ENCODE measurements around the gene SERINC2.

The SERINC2 gene

GRCh38 chr1:31412732-31413404, at the start of gene SERINC2:
TSS of gene SERINC2 (plus strand) at chr1:31413213. CDS start at chr1:31413266, 53 bp downstream.
- no peak for TF ChIP-seq CTCF (IDR thresholded peaks at IDR 0.05; ENCODE audit: low read depth, low read length)
- no peak for DNase-seq (ENCODE audit: extremely low read depth, low read depth)

GRCh38 chr1:31364561-31365250, 48.3 kb upstream of the SERINC2 start:
- no peak for DNase-seq (ENCODE audit: extremely low read depth, low read depth)
- TF ChIP-seq CTCF (IDR thresholded peaks at IDR 0.05; ENCODE audit: low read depth, low read length): no peak

GRCh38 chr1:31366796-31367195, 46.2 kb upstream of the SERINC2 start:
- TF ChIP-seq CTCF (IDR thresholded peaks at IDR 0.05; ENCODE audit: low read depth, low read length): no peak
- DNase-seq (ENCODE audit: extremely low read depth, low read depth): no peak

- no peak for DNase-seq (ENCODE audit: extremely low read depth, low read depth)
- no peak for TF ChIP-seq CTCF (IDR thresholded peaks at IDR 0.05; ENCODE audit: low read depth, low read length)
Observed at GRCh38 chr1:31368611-31369107, 44.4 kb upstream of the SERINC2 start.

- no peak for DNase-seq (ENCODE audit: extremely low read depth, low read depth)
- TF ChIP-seq CTCF (IDR thresholded peaks at IDR 0.05; ENCODE audit: low read depth, low read length): no peak
Observed at GRCh38 chr1:31370021-31370420, 43.0 kb upstream of the SERINC2 start.

GRCh38 chr1:31370565-31370964, 42.4 kb upstream of the SERINC2 start:
- DNase-seq (ENCODE audit: extremely low read depth, low read depth): no peak
- no peak for TF ChIP-seq CTCF (IDR thresholded peaks at IDR 0.05; ENCODE audit: low read depth, low read length)
